GM23248 (cell line): Measurements from ENCODE around the gene SMS. TPM values are rescaled to one million over a fixed set of nuclear protein-coding genes. Genes with fewer than 3 reads are reported as not detected.

ENCODE experiments used
- DNase-seq: peaks from one replicate; pipeline ENCODE4 v3.0.0-alpha.2; 2015
- H2AFZ ChIP-seq: fragments of 200-600 bp; sonication (generic); 2 replicates; pipeline ENCODE4 v1.6.1; 2016; ENCODE audit warnings: antibody characterized with exemption
- H3F3A ChIP-seq: fragments of 200-600 bp; sonication (generic); 2 replicates; pipeline ENCODE4 v1.6.1; 2016; ENCODE audit warnings: mild to moderate bottlenecking, antibody characterized with exemption, mixed run types; ENCODE audit not compliant: insufficient read depth
- H3K27ac ChIP-seq: fragments of 200-600 bp; sonication (generic); 2 replicates; pipeline ENCODE4 v1.5.1; 2016; ENCODE audit warnings: mild to moderate bottlenecking
- H3K27me3 ChIP-seq: fragments of 200-600 bp; sonication (generic); replicated peaks from 2 replicates; pipeline ENCODE4 v1.6.1; 2016; ENCODE audit warnings: mild to moderate bottlenecking; ENCODE audit not compliant: insufficient read depth
- H3K36me3 ChIP-seq: fragments of 200-600 bp; sonication (generic); 2 replicates; pipeline ENCODE4 v1.6.1; 2016; ENCODE audit warnings: low read depth, mild to moderate bottlenecking
- H3K4me1 ChIP-seq: fragments of 200-600 bp; sonication (generic); 2 replicates; pipeline ENCODE4 v1.6.1; 2016; ENCODE audit warnings: mild to moderate bottlenecking; ENCODE audit not compliant: insufficient read depth
- H3K4me2 ChIP-seq: fragments of 200-600 bp; sonication (generic); one replicate; pipeline ENCODE4 v1.6.1; 2016; ENCODE audit warnings: mild to moderate bottlenecking; ENCODE audit not compliant: unreplicated experiment
- H3K4me3 ChIP-seq: fragments of 200-600 bp; sonication (generic); 2 replicates; pipeline ENCODE4 v1.5.1; 2016; ENCODE audit warnings: mild to moderate bottlenecking
- H3K79me2 ChIP-seq: fragments of 200-600 bp; sonication (generic); 2 replicates; pipeline ENCODE4 v1.6.1; 2016; ENCODE audit warnings: mild to moderate bottlenecking; ENCODE audit not compliant: insufficient read depth
- H3K9ac ChIP-seq: fragments of 200-600 bp; sonication (generic); 2 replicates; pipeline ENCODE4 v1.6.1; 2016; ENCODE audit warnings: mild to moderate bottlenecking
- H3K9me2 ChIP-seq: fragments of 200-600 bp; sonication (generic); 2 replicates; pipeline ENCODE4 v1.6.1; 2016; ENCODE audit warnings: mixed run types, mild to moderate bottlenecking, moderate library complexity; ENCODE audit not compliant: insufficient read depth
- H3K9me3 ChIP-seq: fragments of 200-600 bp; sonication (generic); one replicate; pipeline ENCODE4 v1.6.1; 2017; ENCODE audit warnings: low read depth
- H4K20me1 ChIP-seq: fragments of 200-600 bp; sonication (generic); 2 replicates; pipeline ENCODE4 v1.6.0; 2016; ENCODE audit not compliant: insufficient read depth
- EZH2 ChIP-seq: fragments of 200-600 bp; sonication (generic); IDR thresholded peaks from 2 replicates; pipeline ENCODE4 v1.6.1; 2018; ENCODE audit warnings: antibody characterized with exemption, mild to moderate bottlenecking; ENCODE audit not compliant: insufficient read depth, poor library complexity, severe bottlenecking
- EZH2phosphoT487 ChIP-seq: fragments of 200-600 bp; sonication (generic); IDR thresholded peaks from 2 replicates; pipeline ENCODE4 v1.6.1; 2018; ENCODE audit warnings: antibody characterized with exemption, moderate library complexity, mild to moderate bottlenecking, low read depth; ENCODE audit not compliant: insufficient read depth
- WGBS, 2 experiments: methylation state at CpG; one replicate each; pipeline ENCODE4 v1.1.6; 2015 to 2017; ENCODE audit warnings: low lambda C conversion rate in 2 of 2, low coverage in 1 of 2; ENCODE audit errors: missing lambda C conversion rate in 2 of 2; 5-methylcytosine and 5-hydroxymethylcytosine counted together
- in situ Hi-C: fragments of 300-500 bp; cut with MboI; formaldehyde crosslinking; loops from 2 replicates; pipeline ENCODE4 v1.15.0; 2020
- polyA plus RNA-seq: library from polyadenylated mRNA; unstranded; fragments of >200 nt; fragmentation: Nextera tagmentation; extraction: Ambion mirVana; gene quantifications from 2 replicates; pipeline ENCODE4 v1.2.1, GENCODE V29; 2016
- total RNA-seq: library from RNA; depleted of rRNA; stranded (reverse); fragments of >200 nt; shearing (Covaris generic); gene quantifications from 2 replicates; pipeline ENCODE4 v1.2.3, GENCODE V29; 2014; rRNA removed

SMS gene
- 159 and 162 TPM in 2 replicates for total RNA-seq
- polyA plus RNA-seq, result 156 and 166 TPM in 2 replicates

DNA sequence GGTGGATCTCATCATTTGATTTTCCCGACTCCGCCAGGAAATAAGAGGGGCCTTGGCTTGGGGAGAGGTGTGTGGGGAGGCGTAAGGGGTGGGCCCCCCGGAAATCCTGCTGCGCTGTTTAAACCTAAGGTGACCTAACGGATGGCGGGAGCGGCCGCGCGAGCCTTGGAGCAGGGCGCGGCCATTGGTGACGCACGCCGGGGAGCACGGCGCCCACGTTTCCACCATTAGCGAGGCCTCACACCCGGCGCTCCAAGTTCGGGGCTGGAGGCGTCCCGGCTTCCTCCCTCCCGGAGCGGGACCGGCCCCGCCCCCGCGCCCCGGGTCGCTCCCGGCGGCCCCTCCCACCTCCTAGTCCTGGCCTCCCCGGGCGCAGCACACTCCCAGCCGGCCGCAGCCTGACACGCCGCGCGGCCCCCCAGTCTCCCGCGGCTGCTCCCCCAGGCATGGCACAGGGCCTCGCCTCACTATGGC, at the start of gene SMS:
TSS of gene SMS (plus strand) at position 354 of the 474 bp plus-strand sequence. CDS start at position 470, 116 bp downstream.
- DNase-seq, result peak; percentile 87
- H3K79me2 ChIP-seq, result peaks cover 31% of the 10 kb centered on the region
- no peaks in the 10 kb centered on the region for H3K9me3 ChIP-seq
- in situ Hi-C loops, result no loop called here
- no peaks in the 10 kb centered on the region for H3K9me2 ChIP-seq
- TF ChIP-seq EZH2 (no peak), EZH2phosphoT487 (no peak)
- peak within 1 kb of the TSS; percentile 86 for H3K9ac ChIP-seq
- H2AFZ ChIP-seq, result peak within 1 kb of the TSS; percentile 93
- no peaks in the 10 kb centered on the region for H3K27me3 ChIP-seq
- H3K27ac ChIP-seq, result peak within 1 kb of the TSS; percentile 92
- no peaks in the 10 kb centered on the region for H4K20me1 ChIP-seq
- H3K4me2 ChIP-seq, result peak within 1 kb of the TSS; percentile 87
- H3F3A ChIP-seq, result peaks cover 23% of the 10 kb centered on the region
- peak within 1 kb of the TSS; percentile 82 for H3K4me3 ChIP-seq
- H3K36me3 ChIP-seq, result no peaks in the 10 kb centered on the region
- H3K4me1 ChIP-seq, result peaks cover 19% of the 10 kb centered on the region
- 0% methylated on average over 2 to 26 of the region's 46 CpGs for WGBS, 2 experiments

DNA sequence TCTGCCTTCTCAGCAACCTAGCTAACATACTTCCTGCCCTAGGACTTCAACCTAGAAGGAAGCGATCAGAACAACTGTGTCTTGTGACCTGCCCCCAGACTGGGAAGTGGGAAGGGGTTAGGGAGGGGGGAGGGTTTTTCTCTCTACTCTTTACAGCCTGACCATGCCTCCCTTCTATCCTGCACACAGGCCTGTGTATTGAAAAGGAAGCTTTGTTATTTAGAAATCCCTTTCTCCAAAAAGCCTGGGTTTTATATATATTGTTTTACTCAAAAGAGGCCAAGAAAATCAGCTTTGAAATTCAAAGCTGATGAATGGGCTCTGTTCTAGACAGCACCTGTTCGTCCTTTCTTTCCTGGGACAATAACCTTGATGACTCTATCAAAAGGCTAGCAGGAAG, 35.2 kb upstream of the SMS start:
- H3K27ac ChIP-seq, result no peak overlapping the region
- no peaks in the 10 kb centered on the region for H4K20me1 ChIP-seq
- no peaks in the 10 kb centered on the region for H3K79me2 ChIP-seq
- 81 to 94% methylated on average over 1 to 2 of the region's 2 CpGs for WGBS, 2 experiments
- H3F3A ChIP-seq, result no peaks in the 10 kb centered on the region
- no peak for TF ChIP-seq EZH2
- TF ChIP-seq EZH2phosphoT487, result no peak
- DNase-seq, result no peak
- no peaks in the 10 kb centered on the region for H3K36me3 ChIP-seq
- H2AFZ ChIP-seq, result no peak overlapping the region
- H3K4me2 ChIP-seq, result no peak overlapping the region
- no peaks in the 10 kb centered on the region for H3K27me3 ChIP-seq
- in situ Hi-C loops, result no loop called here
- no peaks in the 10 kb centered on the region for H3K9me3 ChIP-seq
- H3K9ac ChIP-seq, result no peak overlapping the region
- no peak overlapping the region for H3K4me3 ChIP-seq
- no peaks in the 10 kb centered on the region for H3K4me1 ChIP-seq
- no peaks in the 10 kb centered on the region for H3K9me2 ChIP-seq

DNA sequence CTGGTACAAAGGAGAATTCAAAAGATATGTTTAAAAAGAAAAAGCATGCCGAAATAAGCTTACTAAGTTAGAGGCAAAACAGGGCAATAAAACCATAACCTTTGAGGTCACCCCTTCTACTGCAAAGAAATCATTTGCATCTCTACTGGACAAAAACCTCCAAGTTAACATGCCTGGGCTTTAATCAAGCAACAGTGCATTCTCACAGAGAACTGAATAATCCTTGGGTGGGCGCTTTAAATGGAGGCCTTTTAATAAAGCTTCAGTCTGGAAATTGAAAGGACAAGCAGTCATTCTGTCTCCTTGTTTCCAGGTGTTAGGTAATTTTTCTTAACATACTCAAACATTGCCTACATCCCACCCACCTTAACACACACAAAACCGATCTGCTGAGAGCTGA, 34.6 kb upstream of the SMS start:
- no peaks in the 10 kb centered on the region for H3K79me2 ChIP-seq
- DNase-seq, result no peak
- no peaks in the 10 kb centered on the region for H3K27me3 ChIP-seq
- no peaks in the 10 kb centered on the region for H4K20me1 ChIP-seq
- TF ChIP-seq EZH2phosphoT487 (no peak), EZH2 (no peak)
- no peaks in the 10 kb centered on the region for H3F3A ChIP-seq
- no peak overlapping the region for H3K27ac ChIP-seq
- no peak overlapping the region for H2AFZ ChIP-seq
- H3K4me2 ChIP-seq, result no peak overlapping the region
- H3K36me3 ChIP-seq, result no peaks in the 10 kb centered on the region
- in situ Hi-C loops, result no loop called here
- H3K4me1 ChIP-seq, result no peaks in the 10 kb centered on the region
- no peak overlapping the region for H3K4me3 ChIP-seq
- WGBS, 2 experiments, result 94 to 98% methylated on average over 3 of the region's 3 CpGs
- no peaks in the 10 kb centered on the region for H3K9me2 ChIP-seq
- no peaks in the 10 kb centered on the region for H3K9me3 ChIP-seq
- no peak overlapping the region for H3K9ac ChIP-seq

DNA sequence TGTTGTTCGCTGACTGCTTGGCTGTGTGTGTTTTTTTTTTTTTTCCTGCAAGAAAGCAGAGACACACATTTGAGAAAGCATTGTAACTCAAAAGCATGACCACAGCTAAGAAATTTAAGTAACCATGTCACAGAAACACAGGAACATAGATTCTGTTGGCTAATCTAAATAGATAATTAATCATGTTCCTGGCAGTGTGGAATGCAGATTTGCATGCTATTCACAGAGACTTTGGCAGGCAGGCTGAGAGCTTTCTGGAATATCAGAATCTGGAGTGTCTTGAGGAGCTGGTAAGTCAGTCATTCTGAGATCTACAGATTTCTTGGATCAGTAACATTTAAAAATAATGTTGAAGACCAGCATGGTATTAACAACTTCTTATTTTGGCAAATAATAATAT, 33.2 kb upstream of the SMS start:
- H3K27ac ChIP-seq, result no peak overlapping the region
- no peaks in the 10 kb centered on the region for H3K4me1 ChIP-seq
- no peak overlapping the region for H3K4me2 ChIP-seq
- H4K20me1 ChIP-seq, result no peaks in the 10 kb centered on the region
- no peak overlapping the region for H3K4me3 ChIP-seq
- 10 to 17% methylated on average over 1 of the region's 1 CpG for WGBS, 2 experiments
- no peaks in the 10 kb centered on the region for H3K9me2 ChIP-seq
- no peaks in the 10 kb centered on the region for H3K9me3 ChIP-seq
- no peaks in the 10 kb centered on the region for H3K36me3 ChIP-seq
- DNase-seq, result no peak
- no peak for TF ChIP-seq EZH2phosphoT487
- no peak for TF ChIP-seq EZH2
- H2AFZ ChIP-seq, result no peak overlapping the region
- no peak overlapping the region for H3K9ac ChIP-seq
- no peaks in the 10 kb centered on the region for H3K79me2 ChIP-seq
- H3K27me3 ChIP-seq, result no peaks in the 10 kb centered on the region
- in situ Hi-C loops, result no loop called here
- H3F3A ChIP-seq, result no peaks in the 10 kb centered on the region

DNA sequence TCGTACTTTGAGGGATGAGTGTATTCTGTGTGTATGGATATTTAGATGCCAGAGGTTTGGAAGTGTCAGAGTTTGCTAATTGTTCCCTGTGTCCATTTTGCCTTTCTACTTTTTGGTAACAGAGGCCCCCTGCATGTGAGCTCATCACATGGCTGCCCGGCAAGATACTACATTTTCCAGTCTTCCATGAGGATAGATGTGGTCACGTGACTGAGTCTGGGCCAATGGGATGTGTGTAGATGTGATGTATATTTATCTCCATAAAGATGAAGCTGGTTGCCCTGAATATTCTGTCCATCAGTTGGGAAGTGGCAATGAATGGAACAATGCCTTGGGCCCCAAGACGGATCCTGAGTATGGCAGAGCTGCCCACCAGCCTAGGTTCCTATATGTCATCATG, 29.0 kb upstream of the SMS start:
- no peak overlapping the region for H3K27ac ChIP-seq
- no peak overlapping the region for H2AFZ ChIP-seq
- no peak overlapping the region for H3K4me3 ChIP-seq
- in situ Hi-C loops, result no loop called here
- H3K79me2 ChIP-seq, result no peaks in the 10 kb centered on the region
- no peaks in the 10 kb centered on the region for H3K9me2 ChIP-seq
- H3K27me3 ChIP-seq, result no peaks in the 10 kb centered on the region
- no peaks in the 10 kb centered on the region for H3F3A ChIP-seq
- no peaks in the 10 kb centered on the region for H3K36me3 ChIP-seq
- H3K4me1 ChIP-seq, result no peaks in the 10 kb centered on the region
- H4K20me1 ChIP-seq, result no peaks in the 10 kb centered on the region
- TF ChIP-seq EZH2phosphoT487 (no peak), EZH2 (no peak)
- H3K9me3 ChIP-seq, result no peaks in the 10 kb centered on the region
- no peak overlapping the region for H3K4me2 ChIP-seq
- H3K9ac ChIP-seq, result no peak overlapping the region
- WGBS, 2 experiments, result 96 to 100% methylated on average over 4 of the region's 4 CpGs
- DNase-seq, result no peak
